Measurements from ENCODE around the gene COMMD3.

Gene COMMD3

DNA sequence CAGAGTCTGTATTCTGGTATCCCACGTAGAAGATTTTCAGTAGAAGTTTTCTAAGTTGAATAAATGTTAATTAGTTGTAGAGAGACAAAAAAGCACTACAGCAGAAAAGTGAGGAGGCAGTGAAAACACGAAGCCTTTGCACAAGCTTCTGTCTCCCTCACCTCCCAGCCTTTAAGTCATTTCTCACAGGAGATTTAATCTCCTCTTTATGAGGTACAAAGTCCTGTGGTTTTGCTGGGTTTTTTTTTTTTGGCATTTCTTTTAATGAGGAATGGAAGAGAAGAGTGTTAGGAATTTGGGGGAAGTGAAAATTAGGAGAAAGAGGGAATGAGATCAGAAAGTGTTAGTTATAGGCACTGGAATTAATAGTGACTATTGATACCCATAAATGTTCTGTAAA is 50.6 kb downstream of the COMMD3 start:
- no peak for DNase-seq (ENCODE audit: low read depth)

DNA sequence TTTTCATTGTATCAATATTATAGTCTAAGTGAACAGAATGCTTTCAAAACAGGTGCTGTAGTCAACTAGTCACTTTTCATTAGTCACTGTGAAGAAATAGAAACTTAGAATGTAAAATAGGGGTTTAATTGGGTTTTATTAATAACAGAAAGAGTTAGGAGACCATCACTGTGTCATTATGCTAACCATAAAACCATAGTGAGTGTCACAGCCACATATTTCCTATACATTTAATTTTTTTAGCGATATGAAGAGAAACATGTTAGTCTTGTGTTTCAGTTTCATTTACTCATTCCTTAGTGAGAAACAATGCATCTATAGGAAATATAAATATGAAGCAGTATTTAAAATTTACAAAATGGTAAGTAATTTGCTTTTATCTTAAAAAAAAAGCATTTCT is 51.3 kb downstream of the COMMD3 start:
- DNase-seq (ENCODE audit: low read depth): no peak

DNA sequence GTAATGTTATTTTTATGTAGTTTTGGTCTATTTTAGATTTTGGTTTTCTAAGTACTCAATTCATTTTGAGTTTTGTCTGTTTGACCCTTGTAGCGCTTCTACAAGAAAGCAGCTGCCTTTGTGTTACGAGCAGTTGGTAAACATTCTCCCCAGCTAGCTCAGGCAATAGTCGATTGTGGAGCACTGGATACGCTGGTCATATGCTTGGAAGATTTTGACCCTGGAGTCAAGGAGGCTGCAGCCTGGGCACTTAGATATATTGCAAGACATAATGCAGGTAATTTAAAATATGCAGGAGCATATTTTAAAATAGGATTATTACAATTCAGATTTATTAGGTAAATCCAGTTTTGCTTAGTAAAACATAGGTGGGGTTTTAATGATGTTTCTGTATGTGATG is 52.2 kb downstream of the COMMD3 start:
- no peak for DNase-seq (ENCODE audit: low read depth)

DNA sequence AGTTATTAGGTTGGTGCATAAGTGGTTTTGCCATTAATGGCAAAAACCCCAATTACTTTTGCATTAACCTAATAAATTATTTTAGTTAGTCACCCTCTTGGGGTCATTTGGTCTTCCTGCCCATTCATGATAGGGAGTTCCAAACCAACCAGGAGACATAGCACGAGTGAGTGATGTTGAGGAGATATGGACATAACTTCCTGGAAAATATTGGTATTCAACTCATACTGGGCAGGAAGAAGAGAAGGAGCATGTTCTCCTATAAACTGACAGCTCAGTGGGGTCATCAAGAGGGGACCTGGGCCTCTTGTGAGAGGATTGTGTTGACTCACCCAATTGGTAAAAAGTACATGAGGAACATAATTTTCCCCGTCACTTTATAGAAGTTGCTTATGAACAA is 52.8 kb downstream of the COMMD3 start:
- no peak for DNase-seq (ENCODE audit: low read depth)

DNA sequence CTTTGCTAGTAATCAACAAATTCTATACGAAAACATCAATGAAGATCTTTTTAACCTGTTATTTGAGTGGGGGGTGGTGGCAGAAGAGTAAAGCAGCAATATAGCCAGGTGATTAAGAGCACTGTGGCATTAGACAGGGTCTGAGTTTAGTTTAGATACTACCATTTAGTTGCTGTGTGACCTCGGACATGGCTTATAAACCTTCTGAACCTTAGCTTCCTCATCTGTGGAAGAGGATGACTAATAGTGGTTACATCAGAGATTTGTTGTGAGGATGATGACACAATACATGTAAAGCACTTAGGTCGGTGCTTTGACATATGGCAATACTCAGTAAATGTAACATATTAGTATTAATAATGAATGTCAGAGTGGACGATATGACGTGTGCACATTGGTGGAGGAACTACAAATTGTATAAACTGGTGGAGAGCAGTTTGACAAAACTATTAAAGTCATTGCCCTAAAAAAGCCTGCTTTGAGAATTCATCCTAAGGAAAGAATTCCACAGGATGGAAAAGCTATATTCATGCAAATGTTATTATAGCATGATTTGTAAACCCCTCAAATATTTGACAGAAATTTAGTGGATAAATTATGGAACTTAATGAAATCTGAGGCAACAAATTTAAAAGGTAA is 53.4 kb downstream of the COMMD3 start:
- DNase-seq (ENCODE audit: low read depth): no peak

Measured in activated T-cell treated with anti-CD3 and anti-CD28 coated beads for 48 hours (primary cell).